ELR (cell line): ENCODE results near the gene COLEC11.
"Not testable (repeated sequence)": the region's sequence is repeated elsewhere in the genome, so short reads cannot be mapped to it uniquely, and the experiment has no call there.

Experiments used
- DNase-seq: peaks from one replicate; pipeline ENCODE4 v3.0.0-alpha.2; 2015; ENCODE audit warnings: low read depth

Gene COLEC11

GRCh38 chr2:3606028-3606369 lies 11.1 kb downstream of the COLEC11 start:
- no peak for DNase-seq

GRCh38 chr2:3606370-3607201 lies 11.7 kb downstream of the COLEC11 start:
- no peak for DNase-seq

GRCh38 chr2:3608373-3609278 lies 13.7 kb downstream of the COLEC11 start:
- no peak for DNase-seq

- DNase-seq, result not testable (repeated sequence)
These were observed 14.4 kb downstream of the COLEC11 start for GRCh38 chr2:3609279-3609673.

GRCh38 chr2:3610415-3610814 lies 15.5 kb downstream of the COLEC11 start:
- DNase-seq, result no peak

- DNase-seq, result no peak
These were observed 16.1 kb downstream of the COLEC11 start for GRCh38 chr2:3610881-3611505.

GRCh38 chr2:3611589-3611988 lies 16.7 kb downstream of the COLEC11 start:
- DNase-seq, result no peak

- no peak for DNase-seq
These were observed 18.0 kb downstream of the COLEC11 start for GRCh38 chr2:3612639-3613523.

- no peak for DNase-seq
These were observed 18.6 kb downstream of the COLEC11 start for GRCh38 chr2:3613524-3613905.

- not testable (repeated sequence) for DNase-seq
These were observed 19.8 kb downstream of the COLEC11 start for GRCh38 chr2:3614743-3615142.

- DNase-seq, result not testable (repeated sequence)
These were observed 20.8 kb downstream of the COLEC11 start for GRCh38 chr2:3615541-3616200.

- not testable (repeated sequence) for DNase-seq
These were observed 21.7 kb downstream of the COLEC11 start for GRCh38 chr2:3616435-3617197.

- DNase-seq, result no peak
These were observed 22.4 kb downstream of the COLEC11 start for GRCh38 chr2:3617198-3617890.

GRCh38 chr2:3618367-3618766 lies 23.5 kb downstream of the COLEC11 start:
- DNase-seq, result no peak

- DNase-seq, result no peak
These were observed 24.1 kb downstream of the COLEC11 start for GRCh38 chr2:3619033-3619432.

GRCh38 chr2:3619661-3620060 lies 24.7 kb downstream of the COLEC11 start:
- not testable (repeated sequence) for DNase-seq

- DNase-seq, result no peak
These were observed 25.9 kb downstream of the COLEC11 start for GRCh38 chr2:3620834-3621233.

GRCh38 chr2:3622967-3623366 lies 28.1 kb downstream of the COLEC11 start:
- DNase-seq, result no peak

- DNase-seq, result no peak
These were observed 29.3 kb downstream of the COLEC11 start for GRCh38 chr2:3624059-3624794.
